ENCODE data around the gene SEL1L.

DNA sequence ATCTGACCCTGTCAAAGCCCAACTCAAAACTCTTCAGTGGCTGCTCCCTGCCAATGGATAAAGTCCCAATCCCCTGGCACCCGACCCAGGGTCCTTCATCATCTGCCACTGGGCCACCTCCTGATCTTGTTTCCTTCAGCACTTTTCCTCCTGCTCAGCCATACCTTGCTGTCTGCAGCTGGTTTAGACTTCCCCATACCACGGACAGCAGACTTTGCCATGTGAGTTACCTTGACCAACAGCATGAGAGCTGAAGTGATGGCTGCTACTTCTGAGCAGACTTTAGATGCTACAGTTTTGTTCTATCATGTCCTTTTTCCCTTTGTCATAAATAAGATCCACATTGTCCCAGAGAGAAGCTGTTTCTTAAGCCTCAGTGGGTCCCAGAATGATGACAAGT, 100.3 kb downstream of the SEL1L start:
- TF ChIP-seq SNAPC2 (CRISPR knock-in tag; IDR thresholded peaks at IDR 0.05): no peak
- TF ChIP-seq, protein P1, sequence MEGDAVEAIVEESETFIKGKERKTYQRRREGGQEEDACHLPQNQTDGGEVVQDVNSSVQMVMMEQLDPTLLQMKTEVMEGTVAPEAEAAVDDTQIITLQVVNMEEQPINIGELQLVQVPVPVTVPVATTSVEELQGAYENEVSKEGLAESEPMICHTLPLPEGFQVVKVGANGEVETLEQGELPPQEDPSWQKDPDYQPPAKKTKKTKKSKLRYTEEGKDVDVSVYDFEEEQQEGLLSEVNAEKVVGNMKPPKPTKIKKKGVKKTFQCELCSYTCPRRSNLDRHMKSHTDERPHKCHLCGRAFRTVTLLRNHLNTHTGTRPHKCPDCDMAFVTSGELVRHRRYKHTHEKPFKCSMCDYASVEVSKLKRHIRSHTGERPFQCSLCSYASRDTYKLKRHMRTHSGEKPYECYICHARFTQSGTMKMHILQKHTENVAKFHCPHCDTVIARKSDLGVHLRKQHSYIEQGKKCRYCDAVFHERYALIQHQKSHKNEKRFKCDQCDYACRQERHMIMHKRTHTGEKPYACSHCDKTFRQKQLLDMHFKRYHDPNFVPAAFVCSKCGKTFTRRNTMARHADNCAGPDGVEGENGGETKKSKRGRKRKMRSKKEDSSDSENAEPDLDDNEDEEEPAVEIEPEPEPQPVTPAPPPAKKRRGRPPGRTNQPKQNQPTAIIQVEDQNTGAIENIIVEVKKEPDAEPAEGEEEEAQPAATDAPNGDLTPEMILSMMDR (CRISPR knock-in tag; IDR thresholded peaks at IDR 0.05): no peak
- TF ChIP-seq, protein P2, sequence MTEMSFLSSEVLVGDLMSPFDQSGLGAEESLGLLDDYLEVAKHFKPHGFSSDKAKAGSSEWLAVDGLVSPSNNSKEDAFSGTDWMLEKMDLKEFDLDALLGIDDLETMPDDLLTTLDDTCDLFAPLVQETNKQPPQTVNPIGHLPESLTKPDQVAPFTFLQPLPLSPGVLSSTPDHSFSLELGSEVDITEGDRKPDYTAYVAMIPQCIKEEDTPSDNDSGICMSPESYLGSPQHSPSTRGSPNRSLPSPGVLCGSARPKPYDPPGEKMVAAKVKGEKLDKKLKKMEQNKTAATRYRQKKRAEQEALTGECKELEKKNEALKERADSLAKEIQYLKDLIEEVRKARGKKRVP (CRISPR knock-in tag; IDR thresholded peaks at IDR 0.05): no peak
